Mucosa of stomach (tissue), 1 donor: ENCODE data around the gene GPR32.
"Not testable (repeated sequence)": the region's sequence is repeated elsewhere in the genome, so short reads cannot be mapped to it uniquely, and the experiment has no call there.

ENCODE experiments used
- H3K27me3 ChIP-seq: one replicate; pipeline ENCODE4 v1.7.0; 2013; ENCODE audit warnings: mild to moderate bottlenecking, low read length; ENCODE audit not compliant: control insufficient read depth, insufficient read depth
- H3K36me3 ChIP-seq: one replicate; pipeline ENCODE4 v1.7.0; 2013; ENCODE audit warnings: low read length; ENCODE audit not compliant: control insufficient read depth, insufficient read depth
- H3K4me1 ChIP-seq: one replicate; pipeline ENCODE4 v1.7.0; 2013; ENCODE audit warnings: mild to moderate bottlenecking, low read length; ENCODE audit not compliant: control insufficient read depth, insufficient read depth
- H3K4me3 ChIP-seq: one replicate; pipeline ENCODE4 v1.7.0; 2013; ENCODE audit warnings: low read length
- H3K9ac ChIP-seq: one replicate; pipeline ENCODE4 v1.7.0; 2013; ENCODE audit warnings: mild to moderate bottlenecking, low read length, moderate library complexity
- H3K9me3 ChIP-seq: one replicate; pipeline ENCODE4 v1.7.0; 2013; ENCODE audit warnings: mild to moderate bottlenecking, low read length, moderate library complexity; ENCODE audit not compliant: control insufficient read depth
- donor health status: Pancreatic carcinoma.

GPR32 gene

GRCh38 chr19:50729894-50730293, 40.4 kb upstream of the GPR32 start:
- H3K9ac ChIP-seq = no peak overlapping the region
- H3K9me3 ChIP-seq = no peaks in the 10 kb centered on the region
- no peak overlapping the region for H3K4me3 ChIP-seq
- H3K4me1 ChIP-seq = no peaks in the 10 kb centered on the region
- peaks cover 18% of the 10 kb centered on the region for H3K27me3 ChIP-seq
- no peaks in the 10 kb centered on the region for H3K36me3 ChIP-seq

- H3K36me3 ChIP-seq = no peaks in the 10 kb centered on the region
- no peak overlapping the region for H3K4me3 ChIP-seq
- H3K9ac ChIP-seq = no peak overlapping the region
- H3K4me1 ChIP-seq = no peaks in the 10 kb centered on the region
- no peaks in the 10 kb centered on the region for H3K9me3 ChIP-seq
- H3K27me3 ChIP-seq = peaks cover 7% of the 10 kb centered on the region
Measured at GRCh38 chr19:50735869-50736268, 34.4 kb upstream of the GPR32 start.

GRCh38 chr19:50736338-50736737, 33.9 kb upstream of the GPR32 start:
- Histone ChIP-seq H3K9ac (no peak overlapping the region), H3K4me1 (no peaks in the 10 kb centered on the region), H3K9me3 (no peaks in the 10 kb centered on the region), H3K36me3 (no peaks in the 10 kb centered on the region), H3K27me3 (peaks cover 10% of the 10 kb centered on the region), H3K4me3 (no peak overlapping the region)

- no peaks in the 10 kb centered on the region for H3K4me1 ChIP-seq
- no peak overlapping the region for H3K4me3 ChIP-seq
- no peaks in the 10 kb centered on the region for H3K36me3 ChIP-seq
- no peak overlapping the region for H3K9ac ChIP-seq
- no peaks in the 10 kb centered on the region for H3K9me3 ChIP-seq
- H3K27me3 ChIP-seq = peaks cover 17% of the 10 kb centered on the region
Measured at GRCh38 chr19:50739132-50739913, 30.9 kb upstream of the GPR32 start.

GRCh38 chr19:50739914-50740426, 30.3 kb upstream of the GPR32 start:
- Histone ChIP-seq H3K9me3 (no peaks in the 10 kb centered on the region), H3K36me3 (no peaks in the 10 kb centered on the region), H3K4me3 (no peak overlapping the region), H3K27me3 (peaks cover 17% of the 10 kb centered on the region), H3K9ac (no peak overlapping the region), H3K4me1 (no peaks in the 10 kb centered on the region)

- Histone ChIP-seq H3K4me3 (no peak overlapping the region), H3K4me1 (no peaks in the 10 kb centered on the region), H3K27me3 (peaks cover 17% of the 10 kb centered on the region), H3K9ac (no peak overlapping the region), H3K36me3 (no peaks in the 10 kb centered on the region), H3K9me3 (no peaks in the 10 kb centered on the region)
Measured at GRCh38 chr19:50741179-50741933, 28.9 kb upstream of the GPR32 start.

- Histone ChIP-seq H3K36me3 (no peaks in the 10 kb centered on the region), H3K4me1 (no peaks in the 10 kb centered on the region), H3K4me3 (no peak overlapping the region), H3K27me3 (peaks cover 17% of the 10 kb centered on the region), H3K9me3 (no peaks in the 10 kb centered on the region), H3K9ac (no peak overlapping the region)
Measured at GRCh38 chr19:50743537-50743936, 26.7 kb upstream of the GPR32 start.

GRCh38 chr19:50745221-50745620, 25.0 kb upstream of the GPR32 start:
- no peaks in the 10 kb centered on the region for H3K9me3 ChIP-seq
- no peaks in the 10 kb centered on the region for H3K36me3 ChIP-seq
- H3K9ac ChIP-seq = no peak overlapping the region
- peaks cover 13% of the 10 kb centered on the region for H3K27me3 ChIP-seq
- no peaks in the 10 kb centered on the region for H3K4me1 ChIP-seq
- H3K4me3 ChIP-seq = no peak overlapping the region

GRCh38 chr19:50747141-50747540, 23.1 kb upstream of the GPR32 start:
- not testable (repeated sequence) for H3K9me3 ChIP-seq, H3K4me1 ChIP-seq, H3K36me3 ChIP-seq, H3K27me3 ChIP-seq, H3K9ac ChIP-seq, H3K4me3 ChIP-seq

- H3K27me3 ChIP-seq = no peaks in the 10 kb centered on the region
- H3K4me1 ChIP-seq = no peaks in the 10 kb centered on the region
- no peaks in the 10 kb centered on the region for H3K36me3 ChIP-seq
- no peaks in the 10 kb centered on the region for H3K9me3 ChIP-seq
- no peak overlapping the region for H3K4me3 ChIP-seq
- no peak overlapping the region for H3K9ac ChIP-seq
Measured at GRCh38 chr19:50749490-50749889, 20.8 kb upstream of the GPR32 start.

- H3K9ac ChIP-seq = no peak overlapping the region
- H3K27me3 ChIP-seq = no peaks in the 10 kb centered on the region
- H3K36me3 ChIP-seq = no peaks in the 10 kb centered on the region
- no peak overlapping the region for H3K4me3 ChIP-seq
- H3K4me1 ChIP-seq = no peaks in the 10 kb centered on the region
- no peaks in the 10 kb centered on the region for H3K9me3 ChIP-seq
Measured at GRCh38 chr19:50750010-50750409, 20.3 kb upstream of the GPR32 start.

GRCh38 chr19:50753879-50754278, 16.4 kb upstream of the GPR32 start:
- Histone ChIP-seq H3K27me3 (no peaks in the 10 kb centered on the region), H3K36me3 (no peaks in the 10 kb centered on the region), H3K4me1 (no peaks in the 10 kb centered on the region), H3K9ac (no peak overlapping the region), H3K4me3 (no peak overlapping the region), H3K9me3 (no peaks in the 10 kb centered on the region)
